Hypothalamus (tissue), 51 donors: ENCODE data around the gene TMCO4.

Experiments used
- DNase-seq, 51 donors: peaks; one replicate each; lab custom pipeline; 2025; lab: John Stamatoyannopoulos, UW

Gene TMCO4

GRCh38 chr1:19750882-19751276 is 48.8 kb downstream of the TMCO4 start:
- DNase-seq: no peak

- DNase-seq: no peak
Measured at GRCh38 chr1:19750101-19750881, 49.4 kb downstream of the TMCO4 start.

GRCh38 chr1:19749685-19750084 is 50.0 kb downstream of the TMCO4 start:
- no peak for DNase-seq

GRCh38 chr1:19747761-19748160 is 52.0 kb downstream of the TMCO4 start:
- no peak for DNase-seq

GRCh38 chr1:19744886-19745285 is 54.8 kb downstream of the TMCO4 start:
- no peak for DNase-seq

DNA sequence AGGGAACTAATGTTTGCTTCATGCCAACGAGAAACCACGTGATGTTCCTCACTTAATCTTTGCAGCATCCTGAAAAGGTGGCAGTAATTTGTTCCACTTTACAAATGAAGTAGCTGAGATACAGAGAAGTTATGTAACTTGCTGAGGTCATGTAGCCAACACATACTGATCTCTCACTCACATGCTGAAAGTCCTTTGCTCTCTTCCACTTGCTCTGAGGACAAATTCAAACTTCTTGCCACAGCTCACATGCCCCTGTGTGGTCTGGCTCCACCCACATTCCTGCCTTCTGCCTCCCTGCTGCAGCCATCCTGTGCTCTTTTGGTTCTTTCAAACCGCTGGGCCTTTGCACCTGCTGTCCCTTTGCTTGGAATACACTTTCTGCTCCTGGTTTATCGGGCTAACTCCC is 55.4 kb downstream of the TMCO4 start:
- peak in 1 of 51 donors; percentile 8 for DNase-seq

- DNase-seq: no peak
Measured at GRCh38 chr1:19743793-19744192, 55.9 kb downstream of the TMCO4 start.

DNA sequence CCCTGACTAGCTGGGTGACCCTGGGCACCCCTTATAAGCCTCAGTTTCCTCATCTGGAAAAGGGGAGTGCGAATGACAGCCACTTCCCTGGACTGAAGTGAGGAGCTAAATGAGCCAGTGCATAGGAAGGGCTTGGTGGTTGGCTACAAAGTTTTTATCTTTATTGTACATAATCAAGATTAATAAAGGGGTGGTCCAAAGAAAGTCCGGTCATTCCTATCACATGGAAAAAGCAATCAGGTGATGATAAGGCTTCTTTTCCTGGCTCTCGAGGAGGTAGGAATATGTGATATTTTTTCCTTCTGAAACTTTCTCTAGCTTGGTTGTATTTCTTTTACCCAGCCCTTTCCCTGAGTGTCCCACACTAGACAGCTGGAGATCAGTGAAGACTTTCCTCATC is 56.5 kb downstream of the TMCO4 start:
- no peak for DNase-seq

- DNase-seq: no peak
Measured at GRCh38 chr1:19739628-19740027, 60.1 kb downstream of the TMCO4 start.

- DNase-seq: no peak
Measured at GRCh38 chr1:19738669-19739068, 61.0 kb downstream of the TMCO4 start.

DNA sequence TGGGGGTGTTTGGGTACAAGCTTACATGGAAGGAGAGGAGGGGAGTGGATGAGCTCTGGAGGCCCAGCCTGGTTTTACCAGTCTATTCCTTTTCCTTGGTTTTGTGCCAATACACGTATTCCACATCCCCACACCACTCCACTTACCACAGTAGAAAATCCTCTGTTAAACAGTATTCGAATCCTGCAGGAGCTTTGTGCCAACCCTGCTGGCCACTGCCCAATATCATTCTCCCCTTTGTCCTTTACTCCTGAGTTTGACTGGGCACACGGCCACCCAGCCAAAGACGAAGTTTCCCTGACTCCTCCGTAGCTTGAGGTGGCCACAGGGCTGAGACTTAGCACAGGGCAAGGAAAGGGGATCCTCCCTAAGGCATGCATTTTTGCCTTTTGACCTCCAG is 61.6 kb downstream of the TMCO4 start:
- peak in 6 of 51 donors; percentile 1 to 18 (median 6) for DNase-seq

DNA sequence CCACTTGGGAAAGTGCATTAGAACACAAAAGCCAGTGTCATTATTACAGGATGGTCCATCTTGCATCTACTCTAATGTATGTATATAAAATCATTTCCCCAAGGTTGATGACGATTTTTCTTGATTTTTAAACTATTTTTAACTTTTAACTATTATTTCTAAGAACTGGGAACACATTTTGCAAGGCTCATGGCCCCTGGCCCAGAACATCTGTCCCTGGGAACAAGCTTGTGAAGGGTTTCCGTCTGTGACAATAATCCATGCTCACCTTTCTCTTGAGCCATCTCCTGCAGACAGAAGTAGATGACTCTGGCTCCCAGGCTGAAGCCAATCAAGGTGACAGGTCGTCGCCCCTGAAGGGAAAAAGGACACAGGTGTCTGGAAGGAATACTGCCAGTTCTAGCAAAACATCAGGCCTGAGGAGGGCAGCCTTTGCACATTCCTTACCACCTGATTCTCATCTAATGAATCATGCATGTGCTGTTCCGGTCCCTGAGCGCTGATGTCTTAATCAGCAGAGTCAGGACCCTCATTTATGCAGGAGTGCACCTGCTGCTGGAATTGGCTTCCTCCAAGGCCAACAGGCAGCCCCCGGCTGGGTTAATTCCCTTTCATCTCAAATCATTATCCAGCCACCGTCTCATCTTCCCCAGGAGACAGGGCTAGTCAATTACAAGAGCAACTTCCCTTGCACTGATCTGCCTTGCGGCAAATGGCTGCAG is 62.5 kb downstream of the TMCO4 start:
- peak in 2 of 51 donors; percentile 4 to 22 for DNase-seq

GRCh38 chr1:19735440-19736127 is 64.1 kb downstream of the TMCO4 start:
- peak in 18 of 51 donors; percentile 4 to 71 (median 36) for DNase-seq

DNA sequence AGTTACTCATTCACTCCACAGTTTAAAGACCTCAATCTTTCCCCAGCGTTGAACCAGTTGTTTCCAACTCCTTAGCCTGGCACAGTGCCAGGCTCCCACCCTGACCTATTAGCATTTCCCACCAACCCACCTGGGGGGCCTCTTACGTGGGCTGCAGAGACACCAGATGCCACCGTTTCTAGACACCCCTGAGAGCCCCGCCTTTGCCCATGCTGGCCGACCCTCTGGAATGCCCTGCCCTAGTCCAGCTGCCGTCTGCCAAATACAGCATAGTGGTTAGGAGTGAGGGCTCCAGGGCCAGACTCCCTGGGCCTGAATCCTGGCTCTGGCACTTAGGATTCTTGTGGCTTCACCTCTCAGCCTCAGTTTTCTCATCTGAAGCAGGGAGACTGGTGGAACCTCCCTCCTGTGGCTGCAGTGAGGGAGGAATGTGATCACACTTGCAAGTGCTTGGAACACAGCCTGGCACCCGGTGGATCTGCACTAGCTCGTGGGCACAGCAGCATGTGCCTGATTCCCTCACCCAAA is 65.2 kb downstream of the TMCO4 start:
- peak in 1 of 51 donors; percentile 15 for DNase-seq

DNA sequence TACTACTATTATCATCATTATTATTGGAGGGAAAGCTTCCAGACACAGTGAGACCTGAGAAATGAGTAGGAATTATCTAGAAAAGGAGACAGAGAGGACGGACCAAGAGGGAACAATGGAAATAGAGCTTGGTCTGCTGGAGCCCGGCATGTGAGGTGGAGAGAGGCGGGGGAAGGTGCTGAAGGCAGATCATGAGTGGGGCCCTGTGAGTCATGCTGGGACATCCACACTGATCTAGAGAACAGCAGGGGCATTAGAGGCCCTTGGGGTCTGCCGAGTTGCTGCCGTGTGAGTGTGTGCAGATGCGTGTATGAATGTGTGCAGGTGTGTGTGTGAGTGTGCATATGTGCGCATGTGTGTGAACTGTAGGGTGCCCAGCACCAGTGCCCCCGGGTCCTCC is 65.7 kb downstream of the TMCO4 start:
- DNase-seq: no peak

DNA sequence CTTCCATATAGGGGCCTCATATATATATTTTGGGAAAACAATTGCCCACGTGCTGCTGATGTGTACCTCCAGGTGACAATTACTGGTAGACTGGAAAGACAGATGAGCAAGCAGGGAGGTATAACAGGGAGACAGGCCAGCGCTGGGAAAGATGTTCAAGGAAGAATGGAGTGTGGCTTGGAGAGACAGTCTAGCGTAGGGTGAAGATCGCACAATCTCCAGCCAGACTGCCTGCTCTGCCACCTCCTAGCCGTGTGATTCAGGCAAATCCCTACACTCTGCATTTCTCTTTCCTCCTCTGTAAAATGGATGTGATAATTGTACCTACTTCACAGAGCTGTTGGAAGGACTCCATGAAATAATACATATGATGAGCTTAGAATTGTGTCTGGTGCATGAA is 66.1 kb downstream of the TMCO4 start:
- peak in 1 of 51 donors; percentile 32 for DNase-seq

- no peak for DNase-seq
Measured at GRCh38 chr1:19731311-19731821, 68.3 kb downstream of the TMCO4 start.

- no peak for DNase-seq
Measured at GRCh38 chr1:19730793-19731192, 68.9 kb downstream of the TMCO4 start.

GRCh38 chr1:19730232-19730631 is 69.5 kb downstream of the TMCO4 start:
- DNase-seq: no peak

GRCh38 chr1:19728413-19729145 is 71.1 kb downstream of the TMCO4 start:
- DNase-seq: peak in 12 of 51 donors; percentile 6 to 29 (median 17)
